CD4-positive, alpha-beta T cell (primary cell): Measurements from ENCODE around the gene SULF2. TPM values are rescaled to one million over a fixed set of nuclear protein-coding genes. Genes with fewer than 3 reads are reported as not detected.

Experiments used
- ATAC-seq: fragments of 200-7000 bp; cut with Tn5 transposase; one replicate; pipeline ENCODE4 v1.10.0; 2022; ENCODE audit warnings: mild to moderate bottlenecking; ENCODE audit not compliant: poor library complexity
- CTCF ChIA-PET: fragments of 350-600 bp; sonication (Branson Sonifier 250); formaldehyde crosslinking; loops from one replicate; lab custom pipeline; 2021; ENCODE audit warnings: antibody characterized with exemption, inconsistent platforms; lab: Charles Lee
- POLR2A ChIA-PET: fragments of 350-600 bp; sonication (Branson Sonifier 250); formaldehyde crosslinking; loops from one replicate; lab custom pipeline; 2021; ENCODE audit warnings: antibody characterized with exemption, inconsistent platforms; lab: Charles Lee
- DNase-seq, 14 experiments: peaks; one replicate each; pipeline ENCODE4 v3.0.0-alpha.2; 2013 to 2020; ENCODE audit warnings: mixed read lengths in 2 of 14
- H3K27ac ChIP-seq, 2 donors: one replicate each; pipeline versions ENCODE4 v1.5.1 to v1.7.0; 2013; ENCODE audit warnings: low read length in 2 of 2, low read depth in 1 of 2, mild to moderate bottlenecking in 1 of 2
- H3K27me3 ChIP-seq, 2 experiments: 1 replicate in 1 of 2; 2 replicates in 1 of 2; pipeline versions ENCODE4 v1.6.1 to v1.7.0; 2013; ENCODE audit warnings: low read length in 2 of 2, control low read depth in 1 of 2, mild to moderate bottlenecking in 1 of 2, moderate library complexity in 1 of 2; ENCODE audit not compliant: insufficient read depth in 2 of 2, control insufficient read depth in 1 of 2
- H3K36me3 ChIP-seq: one replicate; pipeline ENCODE4 v1.6.1; 2013; ENCODE audit warnings: low read length, control low read depth; ENCODE audit not compliant: insufficient read depth
- H3K4me1 ChIP-seq: one replicate; pipeline ENCODE4 v1.6.1; 2013; ENCODE audit warnings: low read length, control low read depth; ENCODE audit not compliant: insufficient read depth
- H3K4me3 ChIP-seq: one replicate; pipeline ENCODE4 v1.5.1; 2013; ENCODE audit warnings: mild to moderate bottlenecking, low read length, moderate library complexity
- H3K9me3 ChIP-seq, 2 experiments: 1 replicate in 1 of 2; 2 replicates in 1 of 2; pipeline versions ENCODE4 v1.6.1 to v1.7.0; 2013; ENCODE audit warnings: low read length in 2 of 2, mild to moderate bottlenecking in 2 of 2, control low read depth in 1 of 2, moderate library complexity in 1 of 2; ENCODE audit not compliant: control insufficient read depth in 1 of 2, insufficient read depth in 1 of 2
- H3K27ac Mint-ChIP-seq: one replicate; pipeline ENCODE4 v1.8.0; 2020; ENCODE audit warnings: mixed read lengths
- H3K27me3 Mint-ChIP-seq: one replicate; pipeline ENCODE4 v1.8.0; 2021; ENCODE audit warnings: mixed read lengths
- H3K36me3 Mint-ChIP-seq: one replicate; pipeline ENCODE4 v1.8.0; 2021; ENCODE audit warnings: low read depth, mixed read lengths
- H3K4me1 Mint-ChIP-seq: one replicate; pipeline ENCODE4 v1.8.0; 2021; ENCODE audit warnings: low read depth, mixed read lengths
- H3K4me3 Mint-ChIP-seq: one replicate; pipeline ENCODE4 v1.8.0; 2020; ENCODE audit warnings: mild to moderate bottlenecking, mixed read lengths
- H3K9me3 Mint-ChIP-seq: one replicate; pipeline ENCODE4 v1.8.0; 2020; ENCODE audit warnings: mixed read lengths
- CTCF ChIP-seq: fragments of 200-600 bp; IDR thresholded peaks from one replicate; pipeline ENCODE4 v1.8.0; 2022; ENCODE audit warnings: antibody characterized with exemption, mild to moderate bottlenecking
- intact Hi-C, 2 experiments: fragments of 100-400 bp; cut with DNase I in 1 of 2; cut with micrococcal nuclease in 1 of 2; formaldehyde crosslinking; loops; one replicate each; pipeline versions ENCODE4 v1.15.1 to v1.9.0; 2023 to 2025; cut with DNase I, micrococcal nuclease
- total RNA-seq, 174 experiments: library from RNA in 2 of 174; stranded (reverse) in 2 of 174; gene quantifications; one replicate each; pipeline ENCODE4 v1.2.3 and lab custom pipeline; 2021 to 2026

SULF2 gene
- total RNA-seq, 2 experiments from 2014 or later = 1.5 to 2.8 TPM

GRCh38 chr20:47748823-47749222 lies 36.5 kb downstream of the SULF2 start:
- POLR2A ChIA-PET = no interaction called here
- Mint-ChIP-seq H3K27me3 (peaks cover 2% of the 10 kb centered on the region), H3K36me3 (no peaks in the 10 kb centered on the region), H3K4me1 (peaks cover 12% of the 10 kb centered on the region), H3K27ac (no peak overlapping the region), H3K9me3 (no peaks in the 10 kb centered on the region), H3K4me3 (no peak overlapping the region)
- Histone ChIP-seq H3K4me3 (no peak overlapping the region), H3K27me3 (no peaks in the 10 kb centered on the region), H3K9me3 (no peaks in the 10 kb centered on the region), H3K36me3 (no peaks in the 10 kb centered on the region), H3K27ac (no peak overlapping the region), H3K4me1 (peaks cover 17% of the 10 kb centered on the region)
- DNase-seq (peak in 1 of 14 experiments; percentile 37), ATAC-seq (no peak)
- CTCF ChIA-PET = no interaction called here
- TF ChIP-seq CTCF = no peak
- intact Hi-C loops = no loop called here

- Histone ChIP-seq H3K9me3 (no peaks in the 10 kb centered on the region), H3K27ac (no peak overlapping the region), H3K4me3 (no peak overlapping the region), H3K4me1 (peaks cover 17% of the 10 kb centered on the region), H3K27me3 (no peaks in the 10 kb centered on the region), H3K36me3 (no peaks in the 10 kb centered on the region)
- ATAC-seq = no peak
- H3K4me1 Mint-ChIP-seq = peaks cover 12% of the 10 kb centered on the region
- POLR2A ChIA-PET = no interaction called here
- H3K4me3 Mint-ChIP-seq = no peak overlapping the region
- H3K27ac Mint-ChIP-seq = no peak overlapping the region
- intact Hi-C loops = no loop called here
- TF ChIP-seq CTCF = no peak
- peaks cover 4% of the 10 kb centered on the region for H3K27me3 Mint-ChIP-seq
- CTCF ChIA-PET = no interaction called here
- no peaks in the 10 kb centered on the region for H3K9me3 Mint-ChIP-seq
- H3K36me3 Mint-ChIP-seq = no peaks in the 10 kb centered on the region
- DNase-seq = no peak
Measured at GRCh38 chr20:47748069-47748468, 37.2 kb downstream of the SULF2 start.

- Mint-ChIP-seq H3K36me3 (no peaks in the 10 kb centered on the region), H3K27ac (no peak overlapping the region), H3K4me3 (no peak overlapping the region), H3K9me3 (no peaks in the 10 kb centered on the region), H3K27me3 (peaks cover 4% of the 10 kb centered on the region), H3K4me1 (peaks cover 12% of the 10 kb centered on the region)
- ATAC-seq (no peak), DNase-seq (no peak)
- intact Hi-C loops = no loop called here
- Histone ChIP-seq H3K27ac (no peak overlapping the region), H3K9me3 (no peaks in the 10 kb centered on the region), H3K27me3 (no peaks in the 10 kb centered on the region), H3K4me3 (no peak overlapping the region), H3K4me1 (peaks cover 17% of the 10 kb centered on the region), H3K36me3 (no peaks in the 10 kb centered on the region)
- POLR2A ChIA-PET = no interaction called here
- CTCF ChIA-PET = no interaction called here
- no peak for TF ChIP-seq CTCF
Measured at GRCh38 chr20:47747669-47748031, 37.6 kb downstream of the SULF2 start.
